Measurements from ENCODE around the gene PABPC3.

Gene PABPC3

DNA sequence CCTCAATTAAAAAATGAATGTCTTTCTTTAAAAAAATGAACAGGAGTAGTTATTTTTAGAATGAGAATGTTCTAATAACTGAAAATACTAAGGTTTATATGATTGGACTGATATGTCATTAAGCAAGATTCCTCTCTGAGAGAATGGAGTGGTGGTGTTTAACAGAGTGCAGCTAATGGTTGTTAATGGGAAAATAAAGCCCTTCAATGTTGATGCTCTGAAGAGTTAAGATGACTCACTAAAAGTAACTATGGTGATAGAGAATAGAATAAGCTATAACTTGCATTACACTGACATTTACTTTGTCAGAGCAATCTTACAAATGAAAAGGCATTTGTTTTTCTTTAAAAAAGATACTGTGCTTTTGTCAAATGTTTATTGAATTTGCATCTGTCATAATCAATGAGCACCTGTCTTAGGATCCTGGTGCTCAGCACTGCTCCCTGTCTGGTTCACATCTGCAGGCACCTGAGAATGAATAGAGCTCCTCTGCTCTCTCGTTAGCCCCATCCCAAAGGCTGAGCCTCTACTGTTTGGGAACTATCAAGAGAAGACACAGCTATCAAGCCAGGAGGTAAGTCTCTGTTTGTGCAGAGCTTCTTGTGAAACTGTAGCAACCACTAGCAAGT lies 15.1 kb downstream of the PABPC3 start:
- no peak for FAIRE-seq
- DNase-seq (ENCODE audit: insufficient read length, low spot score), result no peak

DNA sequence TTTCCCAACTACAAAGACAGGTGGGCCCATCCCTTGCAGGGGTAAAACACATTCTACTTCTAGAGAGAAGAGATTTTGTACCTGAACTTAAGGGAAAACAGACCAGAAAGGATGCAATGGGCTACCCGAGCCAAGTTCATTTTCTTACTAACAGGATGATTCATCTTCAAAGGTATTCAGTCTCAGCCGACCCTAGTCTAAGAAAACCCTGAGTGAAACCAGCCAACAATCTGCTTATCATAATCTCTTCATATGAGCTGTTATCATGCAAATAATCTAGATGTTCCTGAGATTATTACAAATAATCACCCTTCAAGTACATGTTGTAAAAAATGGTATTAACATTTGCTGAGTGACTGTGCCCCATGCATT lies 15.6 kb downstream of the PABPC3 start:
- DNase-seq (ENCODE audit: insufficient read length, low spot score) (no peak), FAIRE-seq (no peak)

DNA sequence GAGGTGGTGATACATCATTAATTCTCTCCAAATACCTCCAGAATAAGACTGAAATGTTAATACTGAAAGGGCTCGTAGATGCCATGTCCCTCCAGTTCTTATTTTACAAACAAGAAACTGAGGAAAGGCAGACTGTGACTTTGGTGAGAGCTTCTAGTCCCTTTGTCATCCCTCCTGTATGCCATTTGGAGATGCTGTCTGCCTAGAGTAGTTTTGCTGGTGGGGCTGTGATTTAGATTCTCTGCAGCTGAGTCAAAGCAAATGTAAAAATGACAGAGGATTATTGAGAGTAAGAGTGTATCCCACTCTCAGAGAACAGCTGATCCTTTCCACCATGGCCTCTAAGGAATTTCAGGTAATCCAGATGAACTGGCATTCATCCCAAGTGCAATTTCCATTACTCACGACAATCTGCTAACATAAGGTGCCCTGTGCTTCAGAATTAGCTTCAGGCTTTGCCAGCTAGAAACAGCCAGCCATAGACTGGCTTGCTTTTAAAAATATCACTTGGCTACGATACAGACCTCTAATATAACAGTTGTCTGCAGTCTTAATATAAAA lies 16.8 kb downstream of the PABPC3 start:
- DNase-seq (ENCODE audit: insufficient read length, low spot score), result no peak
- no peak for FAIRE-seq

DNA sequence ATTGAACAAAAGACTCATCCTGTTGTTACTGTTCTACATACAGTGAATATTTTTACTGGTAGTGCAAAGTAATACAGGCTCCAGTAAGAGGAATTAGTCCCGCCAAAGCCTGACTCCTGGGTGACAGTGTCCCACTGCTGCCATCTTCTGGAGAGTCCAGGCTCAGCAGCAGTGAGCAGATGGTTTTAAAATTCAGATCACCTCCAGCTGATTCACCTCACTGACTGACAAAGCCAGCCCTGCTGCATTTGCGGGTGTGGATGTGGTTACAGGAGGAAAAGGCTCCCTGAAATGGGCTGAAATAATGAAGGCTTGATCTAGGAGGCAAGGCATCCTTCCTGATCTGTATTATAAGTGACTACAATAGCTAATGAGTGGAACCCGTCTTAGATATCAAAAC lies 18.3 kb downstream of the PABPC3 start:
- FAIRE-seq (no peak), DNase-seq (ENCODE audit: insufficient read length, low spot score) (peak; percentile 56)

DNA sequence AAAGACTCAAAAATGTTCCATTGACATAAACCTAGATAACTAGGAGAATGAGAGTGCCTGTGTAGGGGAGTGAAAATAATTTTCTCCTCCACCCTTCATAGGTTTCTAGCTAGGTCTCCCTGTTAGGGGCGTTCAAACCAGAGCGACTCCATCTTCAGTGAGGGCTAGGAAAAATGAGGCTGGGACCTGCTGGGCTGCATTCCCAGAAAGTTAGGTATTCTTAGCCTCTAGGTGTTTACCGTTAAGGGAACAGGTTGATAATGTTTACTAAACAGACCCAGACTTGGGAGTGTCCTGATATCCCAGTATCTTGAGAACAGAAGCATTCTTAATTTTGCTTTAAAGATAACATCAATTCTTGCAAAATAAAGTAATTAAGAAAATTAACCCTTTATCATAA lies 20.1 kb downstream of the PABPC3 start:
- FAIRE-seq, result no peak

DNA sequence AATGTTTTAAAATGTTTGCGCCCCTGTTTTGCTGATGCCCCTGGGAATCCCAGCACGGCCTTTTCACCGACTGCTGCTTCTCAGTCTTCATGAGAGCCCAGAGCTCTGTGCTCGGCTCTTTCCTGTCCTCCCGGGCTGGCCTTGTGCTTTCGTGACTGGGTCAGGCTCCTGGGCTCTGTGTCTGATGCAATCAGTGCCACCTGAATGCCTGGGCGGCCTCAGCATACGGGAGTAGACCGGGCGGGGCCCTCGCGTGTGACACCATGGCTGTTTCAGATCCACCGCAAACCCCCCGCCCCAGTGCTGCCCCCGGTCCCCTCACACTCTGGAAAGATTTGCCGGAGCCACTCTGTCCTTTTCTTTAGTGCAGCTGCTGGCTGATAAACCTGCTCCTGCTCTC lies 21.4 kb downstream of the PABPC3 start:
- DNase-seq (ENCODE audit: insufficient read length, low spot score), result no peak
- FAIRE-seq, result no peak

More for the DNA sequence above, 20.1 kb downstream of the PABPC3 start:
- no peak for DNase-seq (ENCODE audit: insufficient read length, low spot score)

DNA sequence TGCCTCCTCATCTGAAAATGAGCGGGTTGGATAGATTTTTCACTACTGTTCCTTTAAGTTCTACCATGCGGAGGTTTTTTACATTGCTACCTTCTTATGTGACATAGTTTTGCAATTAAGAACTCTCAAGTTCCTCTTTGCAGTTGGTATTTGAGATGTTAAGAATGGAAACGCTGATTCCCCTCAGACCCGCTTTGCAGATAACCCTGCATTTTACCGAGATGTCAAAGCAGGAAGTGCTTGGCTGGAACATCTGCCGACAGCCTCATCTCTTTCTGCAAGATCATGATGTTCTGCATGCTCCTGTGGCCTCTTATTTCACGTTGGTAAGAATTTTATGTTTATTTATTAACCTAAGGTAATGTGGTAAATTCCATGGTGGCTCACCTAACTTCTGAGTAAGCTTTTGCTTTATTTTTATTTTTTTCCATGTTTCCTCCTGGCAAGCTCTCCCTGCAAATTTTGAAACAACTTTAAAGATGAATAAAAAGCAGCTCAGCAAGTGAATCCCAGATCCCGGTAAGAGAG lies 22.5 kb downstream of the PABPC3 start:
- FAIRE-seq (no peak), DNase-seq (ENCODE audit: insufficient read length, low spot score) (no peak)

DNA sequence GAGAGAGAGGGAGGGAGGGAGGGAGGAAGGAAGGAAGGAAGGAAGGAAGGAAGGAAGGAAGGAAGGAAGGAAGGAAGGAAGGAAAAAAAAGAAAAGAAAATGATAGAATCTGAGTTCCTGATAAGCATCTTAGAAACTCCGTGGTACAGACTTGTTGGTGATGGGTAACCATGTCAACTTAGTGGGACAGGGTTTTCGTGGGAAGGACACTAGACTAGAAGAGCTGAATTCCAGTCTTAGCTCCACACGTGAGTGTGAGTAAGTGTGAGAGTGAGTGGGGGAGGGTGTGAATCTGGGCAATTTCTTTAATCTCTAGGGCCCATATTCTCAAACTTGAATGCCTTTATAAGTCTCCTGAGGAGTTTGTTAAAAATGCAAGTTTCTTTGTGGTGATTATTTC lies 35.0 kb downstream of the PABPC3 start:
- FAIRE-seq (no peak), DNase-seq (ENCODE audit: insufficient read length, low spot score) (no peak)

DNA sequence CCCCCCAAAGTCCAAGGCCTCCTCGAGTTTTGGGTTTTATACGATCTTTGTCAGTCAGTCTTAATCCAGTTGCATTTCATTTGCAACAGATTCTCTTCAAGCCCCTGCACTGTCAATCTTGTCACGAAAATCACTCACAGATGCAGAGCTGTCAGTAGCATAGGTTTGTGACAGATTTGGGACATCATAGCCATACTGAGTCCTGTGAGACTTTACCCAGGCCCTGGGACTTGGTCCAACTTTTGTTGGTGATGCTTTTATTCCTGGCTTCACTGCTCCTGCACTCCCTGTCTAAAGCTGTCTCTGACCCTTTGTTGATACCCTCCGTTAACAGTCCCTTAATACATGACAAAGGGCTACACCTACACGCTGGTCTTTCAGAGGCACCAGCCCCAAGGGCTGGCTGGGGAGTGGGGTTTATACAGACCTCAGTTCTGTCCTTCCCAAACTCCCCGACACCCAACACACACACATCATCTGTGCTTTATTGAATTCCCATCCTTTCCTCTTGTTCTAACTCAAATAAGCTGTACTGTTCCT lies 36.0 kb downstream of the PABPC3 start:
- no peak for DNase-seq (ENCODE audit: insufficient read length, low spot score)
- FAIRE-seq, result no peak

DNA sequence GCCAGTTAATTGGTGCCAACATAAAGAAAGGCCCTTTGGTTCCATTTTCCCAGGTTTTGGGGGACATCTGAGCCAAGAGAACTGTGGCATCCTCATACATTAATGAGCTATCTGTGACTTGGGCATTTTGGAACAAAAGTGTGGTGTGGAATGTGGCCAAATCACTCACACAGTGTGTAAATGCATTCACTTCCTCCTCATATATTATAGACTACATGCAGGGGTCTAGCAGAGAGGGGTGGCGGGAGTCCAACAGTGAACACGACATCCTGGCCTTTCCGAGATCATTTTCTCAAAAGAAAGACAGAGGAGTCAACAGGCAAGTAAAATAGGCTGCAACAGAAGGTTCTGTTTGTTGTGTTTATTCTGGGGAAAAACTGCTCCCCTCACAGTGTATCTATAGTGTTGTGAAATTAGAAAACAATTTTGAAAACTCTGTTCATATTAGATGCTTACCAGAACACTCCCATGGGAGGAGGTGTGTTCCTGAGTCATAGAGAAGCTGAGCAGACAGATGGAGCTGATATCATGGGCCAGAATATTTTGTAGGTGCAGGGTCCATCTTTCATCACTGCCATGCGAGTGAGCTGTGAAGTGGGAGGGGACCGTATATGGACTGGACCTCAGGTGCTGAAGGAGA lies 36.9 kb downstream of the PABPC3 start:
- no peak for FAIRE-seq
- DNase-seq (ENCODE audit: insufficient read length, low spot score), result no peak

DNA sequence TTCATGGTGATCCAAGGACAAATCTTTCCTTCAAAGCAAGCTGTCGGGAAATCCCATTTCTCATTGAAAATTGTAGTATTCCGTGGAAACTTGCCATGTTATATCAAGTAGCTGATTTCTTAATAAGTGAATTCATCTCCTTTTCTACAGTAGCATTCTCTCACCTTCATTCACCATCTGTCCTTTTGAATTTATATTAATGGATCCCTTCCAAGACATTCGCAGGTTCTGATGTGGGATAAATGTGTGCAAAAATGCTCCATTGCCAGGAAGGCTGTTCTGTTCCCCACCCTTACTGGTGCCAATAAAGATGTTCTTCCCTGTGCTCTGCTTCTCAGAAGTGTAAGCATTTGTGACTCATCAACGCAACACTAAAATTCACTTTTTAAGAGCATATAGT lies 40.0 kb downstream of the PABPC3 start:
- FAIRE-seq (no peak), DNase-seq (ENCODE audit: insufficient read length, low spot score) (no peak)

DNA sequence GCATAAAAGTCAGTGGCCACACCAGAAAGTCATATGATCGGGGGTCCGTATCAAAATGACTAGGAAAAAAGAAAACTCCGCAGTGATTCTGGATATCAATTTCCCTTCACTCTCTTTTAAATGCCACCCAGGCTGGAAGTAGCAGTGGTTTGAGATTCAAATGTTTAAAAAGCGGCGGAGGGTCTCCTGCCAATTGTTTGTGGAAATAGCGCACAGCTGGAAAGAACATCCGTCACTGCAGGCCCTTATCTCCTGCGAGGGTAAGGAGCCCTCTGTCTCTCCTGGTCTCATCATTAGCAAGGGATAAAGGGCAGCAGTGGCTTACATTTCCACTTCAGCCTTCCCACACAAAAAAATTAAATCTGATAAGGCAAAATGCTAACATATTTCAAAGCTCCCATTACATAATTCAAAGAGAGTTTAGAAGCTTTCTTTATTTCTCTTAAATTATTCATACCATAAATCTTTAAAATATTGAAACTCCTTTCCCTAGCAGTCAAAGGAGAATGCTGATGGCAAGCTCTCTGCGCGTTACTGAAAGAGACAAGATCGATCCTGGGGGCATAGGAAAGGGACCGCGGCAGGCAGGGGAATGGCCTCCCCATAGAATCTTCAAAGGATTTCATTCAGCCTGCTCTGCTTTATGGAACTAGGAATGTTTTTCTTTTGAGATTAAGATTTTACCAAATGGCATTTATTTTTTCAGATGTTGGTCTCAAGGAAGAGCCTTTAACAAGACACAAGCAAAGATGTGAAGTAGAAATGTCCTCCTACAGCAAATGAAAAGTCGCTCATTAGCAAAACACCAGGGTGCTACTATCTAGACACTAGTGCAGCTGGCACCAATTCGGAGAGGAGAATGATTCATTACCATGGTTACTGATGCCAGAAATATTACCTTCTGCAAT lies 41.2 kb downstream of the PABPC3 start:
- FAIRE-seq (no peak), DNase-seq (ENCODE audit: insufficient read length, low spot score) (no peak)

DNA sequence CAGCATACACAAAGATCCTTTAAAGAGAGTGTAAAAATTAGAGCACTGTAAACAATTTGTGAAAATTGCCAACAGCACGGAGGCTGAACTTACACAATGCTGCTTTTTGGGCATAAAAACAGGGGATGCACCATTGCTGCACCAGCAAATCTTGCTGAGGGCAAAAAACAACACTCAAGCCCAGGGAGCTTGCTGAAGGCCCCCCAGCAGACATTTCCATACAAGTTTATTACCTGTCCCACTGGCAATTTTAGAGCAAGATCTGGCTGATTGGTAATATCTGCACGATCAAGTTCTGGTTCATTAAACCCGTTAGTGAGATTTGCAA lies 41.8 kb downstream of the PABPC3 start:
- no peak for FAIRE-seq
- DNase-seq (ENCODE audit: insufficient read length, low spot score), result no peak

DNA sequence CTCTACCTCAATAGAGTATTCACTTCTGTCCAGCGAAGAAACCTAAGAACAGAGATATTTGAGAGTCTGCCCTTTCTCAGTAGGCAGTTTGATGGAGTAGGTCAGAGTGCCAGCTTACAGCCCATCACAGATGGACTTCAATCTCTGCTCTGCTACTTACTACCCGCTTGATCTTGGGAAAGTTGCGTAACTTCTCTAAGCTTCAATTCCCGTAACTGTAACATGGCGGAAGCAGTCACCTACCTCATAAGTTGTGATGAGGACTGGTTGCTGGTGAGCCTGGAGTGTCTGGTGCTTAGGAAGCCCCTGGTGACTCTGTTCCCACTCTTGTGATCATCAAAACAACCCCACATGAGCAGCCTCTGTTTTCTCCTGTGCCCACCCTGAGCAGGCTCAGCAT lies 45.1 kb downstream of the PABPC3 start:
- FAIRE-seq (no peak), DNase-seq (ENCODE audit: insufficient read length, low spot score) (no peak)

DNA sequence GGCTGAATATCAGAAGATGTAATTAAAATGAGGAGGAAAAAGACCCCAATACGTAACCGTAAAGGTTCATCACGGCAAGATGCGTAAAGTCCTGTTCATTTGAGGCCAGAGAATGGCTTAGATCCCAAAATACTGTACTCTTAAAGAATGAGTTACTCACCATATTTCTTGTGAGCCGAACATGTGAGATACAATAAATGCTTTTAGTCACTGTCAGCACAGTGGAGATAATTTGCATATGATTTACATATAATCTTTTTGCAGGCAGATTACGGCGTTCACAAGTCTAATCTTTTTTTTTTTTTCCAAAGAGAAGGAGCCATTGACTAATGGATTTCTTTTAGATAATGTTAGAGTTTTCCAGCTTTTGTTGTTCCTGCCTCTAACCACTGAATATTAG lies 47.8 kb downstream of the PABPC3 start:
- FAIRE-seq (no peak), DNase-seq (ENCODE audit: insufficient read length, low spot score) (no peak)

DNA sequence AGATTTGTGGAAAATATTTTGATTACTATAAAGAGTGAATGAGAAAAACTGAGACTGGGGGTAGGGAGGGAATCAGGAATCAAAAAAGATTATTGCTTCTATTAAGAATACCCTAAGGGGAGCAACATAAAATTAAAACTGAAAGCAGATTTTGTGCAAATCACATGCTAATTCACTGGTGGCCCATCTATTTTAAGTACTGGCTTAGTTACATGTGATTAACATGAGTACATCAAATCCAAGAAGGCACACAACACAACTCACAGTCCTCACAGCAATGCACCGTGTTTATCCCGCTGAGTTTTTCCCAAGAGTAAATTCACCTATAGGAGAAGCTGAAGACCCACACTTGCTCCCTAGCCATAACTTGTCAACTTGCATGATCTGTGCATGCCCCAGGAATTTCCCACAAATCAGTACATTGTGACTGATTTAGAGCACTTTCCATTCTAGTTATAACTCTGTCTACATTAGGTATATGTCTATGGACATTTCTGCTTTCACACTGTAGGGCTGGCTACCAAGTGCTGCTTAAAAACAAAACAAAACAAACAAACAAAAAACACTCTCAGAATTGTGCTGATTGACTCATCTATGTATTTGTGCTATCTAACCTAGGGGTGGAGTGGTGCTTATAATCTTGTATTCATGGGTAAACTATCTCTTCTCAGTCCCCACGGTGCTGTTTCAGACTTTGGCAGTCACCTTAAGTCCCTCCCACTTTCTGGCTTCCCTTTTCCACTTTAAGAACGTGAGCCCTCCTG lies 51.9 kb downstream of the PABPC3 start:
- DNase-seq (ENCODE audit: insufficient read length, low spot score) (no peak), FAIRE-seq (no peak)

DNA sequence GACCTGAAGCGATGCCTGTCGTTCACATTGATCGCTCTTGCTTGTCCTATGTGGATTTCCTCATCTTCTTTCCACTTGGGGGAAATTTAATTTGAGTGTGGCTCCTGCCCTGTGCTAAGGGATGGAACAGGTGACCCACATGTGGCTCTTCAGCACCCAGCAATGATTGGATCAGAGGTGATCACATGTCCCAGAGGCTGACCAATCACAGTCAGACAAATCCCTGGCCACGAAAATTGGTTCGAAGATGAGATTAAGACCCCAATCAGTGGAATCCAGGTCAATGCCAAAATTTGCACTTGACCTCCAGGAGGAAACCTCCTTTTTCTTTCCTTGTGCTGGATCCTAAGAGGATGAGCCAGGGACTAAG lies 52.5 kb downstream of the PABPC3 start:
- FAIRE-seq (no peak), DNase-seq (ENCODE audit: insufficient read length, low spot score) (no peak)

Data from HTR-8/SVneo (cell line).